ENCODE measurements around the gene PRKN.

DNA sequence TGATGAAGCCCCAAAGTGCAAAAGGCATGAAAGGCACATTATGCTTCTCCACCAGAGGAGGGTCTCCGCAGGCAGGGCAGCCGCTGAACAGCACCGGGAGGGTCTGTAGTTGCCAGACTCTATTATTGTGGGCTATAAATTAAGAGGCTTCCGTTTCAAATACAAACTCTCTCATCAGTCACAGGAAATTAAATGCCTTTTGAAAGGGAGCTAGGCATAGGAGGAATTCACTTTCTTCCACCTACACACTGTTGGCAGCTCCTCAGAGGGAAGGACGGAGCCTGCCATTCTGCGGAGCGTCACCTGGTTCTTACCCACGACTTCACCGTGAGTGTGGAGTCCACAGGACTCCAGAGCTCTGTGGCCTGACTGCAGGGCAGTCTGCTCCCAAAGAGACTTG is 1312.9 kb downstream of the PRKN start:
- TF ChIP-seq, protein P1, sequence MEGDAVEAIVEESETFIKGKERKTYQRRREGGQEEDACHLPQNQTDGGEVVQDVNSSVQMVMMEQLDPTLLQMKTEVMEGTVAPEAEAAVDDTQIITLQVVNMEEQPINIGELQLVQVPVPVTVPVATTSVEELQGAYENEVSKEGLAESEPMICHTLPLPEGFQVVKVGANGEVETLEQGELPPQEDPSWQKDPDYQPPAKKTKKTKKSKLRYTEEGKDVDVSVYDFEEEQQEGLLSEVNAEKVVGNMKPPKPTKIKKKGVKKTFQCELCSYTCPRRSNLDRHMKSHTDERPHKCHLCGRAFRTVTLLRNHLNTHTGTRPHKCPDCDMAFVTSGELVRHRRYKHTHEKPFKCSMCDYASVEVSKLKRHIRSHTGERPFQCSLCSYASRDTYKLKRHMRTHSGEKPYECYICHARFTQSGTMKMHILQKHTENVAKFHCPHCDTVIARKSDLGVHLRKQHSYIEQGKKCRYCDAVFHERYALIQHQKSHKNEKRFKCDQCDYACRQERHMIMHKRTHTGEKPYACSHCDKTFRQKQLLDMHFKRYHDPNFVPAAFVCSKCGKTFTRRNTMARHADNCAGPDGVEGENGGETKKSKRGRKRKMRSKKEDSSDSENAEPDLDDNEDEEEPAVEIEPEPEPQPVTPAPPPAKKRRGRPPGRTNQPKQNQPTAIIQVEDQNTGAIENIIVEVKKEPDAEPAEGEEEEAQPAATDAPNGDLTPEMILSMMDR (conservative IDR thresholded peaks at IDR 0.05): no peak
- TF ChIP-seq EZH2 (IDR thresholded peaks at IDR 0.05; ENCODE audit: low read depth): no peak
